H1 (cell line): ENCODE data around the gene PRR23B. TPM values are rescaled to one million over a fixed set of nuclear protein-coding genes. Genes with fewer than 3 reads are reported as not detected.

ENCODE experiments used
- ASH2L ChIP-seq: fragments of 200-600, 300-600 bp; sonication (generic); IDR thresholded peaks from one replicate; pipeline ENCODE4 v1.7.1; 2017; ENCODE audit warnings: low read length
- FOSL1 ChIP-seq: IDR thresholded peaks from 2 replicates; pipeline ENCODE4 v1.6.1; 2011; ENCODE audit warnings: mild to moderate bottlenecking, low read depth, low read length, moderate library complexity; ENCODE audit not compliant: insufficient read depth
- JUND ChIP-seq: IDR thresholded peaks from 2 replicates; pipeline ENCODE4 v1.6.1; 2011; ENCODE audit warnings: mild to moderate bottlenecking, improper control_type of control experiment, low read length
- KDM4A ChIP-seq: IDR thresholded peaks from one replicate; pipeline ENCODE4 v1.7.1; 2012; ENCODE audit warnings: low read depth, mild to moderate bottlenecking, moderate library complexity, low read length, inconsistent platforms; ENCODE audit not compliant: severe bottlenecking
- POLR2AphosphoS5 ChIP-seq: IDR thresholded peaks from 2 replicates; pipeline ENCODE4 v1.6.1; 2011; ENCODE audit warnings: low read depth, low read length
- TEAD4 ChIP-seq: IDR thresholded peaks from 2 replicates; pipeline ENCODE4 v1.6.1; 2012; ENCODE audit warnings: low read depth, low read length, inconsistent platforms, mixed read lengths
- polyA plus RNA-seq, 7 experiments: library from polyadenylated mRNA; depleted of rRNA in 3 of 7; stranded (reverse) in 5 of 7; unstranded in 2 of 7; fragments of >200 nt in 5 of 7; fragments of 200-250 nt in 2 of 7; gene quantifications; 1 replicate in 5 of 7; 2 replicates in 1 of 7; 4 replicates in 1 of 7; pipeline versions ENCODE4 v1.2.1 to v1.2.3, GENCODE V29; 2011 to 2013; ENCODE audit warnings: missing spikeins in 2 of 7, mixed read lengths in 2 of 7
- total RNA-seq: library from RNA; stranded (reverse); fragmentation: NEBNext Ultra II Directional; extraction: Animal tissue kit (Norgen Biotek cat#: 25700); gene quantifications from 2 replicates; pipeline ENCODE4 v1.2.1, GENCODE V29; 2021
- TF ChIP-seq, protein P1 (sequence below): fragments of 300-600 bp; sonication (generic); IDR thresholded peaks from 2 replicates; pipeline ENCODE4 v1.7.1; 2012; ENCODE audit warnings: low read length, moderate library complexity, mild to moderate bottlenecking, inconsistent platforms; ENCODE audit not compliant: insufficient replicate concordance
- TF ChIP-seq, protein P2 (sequence below): IDR thresholded peaks from 2 replicates; pipeline ENCODE4 v1.6.1; 2012; ENCODE audit warnings: inconsistent platforms

The PRR23B gene
- total and polyA plus RNA-seq, 2 of the 8 experiments (the other 6 are each of a cell fraction or from before 2014, with no cell fraction given) = not detected

DNA sequence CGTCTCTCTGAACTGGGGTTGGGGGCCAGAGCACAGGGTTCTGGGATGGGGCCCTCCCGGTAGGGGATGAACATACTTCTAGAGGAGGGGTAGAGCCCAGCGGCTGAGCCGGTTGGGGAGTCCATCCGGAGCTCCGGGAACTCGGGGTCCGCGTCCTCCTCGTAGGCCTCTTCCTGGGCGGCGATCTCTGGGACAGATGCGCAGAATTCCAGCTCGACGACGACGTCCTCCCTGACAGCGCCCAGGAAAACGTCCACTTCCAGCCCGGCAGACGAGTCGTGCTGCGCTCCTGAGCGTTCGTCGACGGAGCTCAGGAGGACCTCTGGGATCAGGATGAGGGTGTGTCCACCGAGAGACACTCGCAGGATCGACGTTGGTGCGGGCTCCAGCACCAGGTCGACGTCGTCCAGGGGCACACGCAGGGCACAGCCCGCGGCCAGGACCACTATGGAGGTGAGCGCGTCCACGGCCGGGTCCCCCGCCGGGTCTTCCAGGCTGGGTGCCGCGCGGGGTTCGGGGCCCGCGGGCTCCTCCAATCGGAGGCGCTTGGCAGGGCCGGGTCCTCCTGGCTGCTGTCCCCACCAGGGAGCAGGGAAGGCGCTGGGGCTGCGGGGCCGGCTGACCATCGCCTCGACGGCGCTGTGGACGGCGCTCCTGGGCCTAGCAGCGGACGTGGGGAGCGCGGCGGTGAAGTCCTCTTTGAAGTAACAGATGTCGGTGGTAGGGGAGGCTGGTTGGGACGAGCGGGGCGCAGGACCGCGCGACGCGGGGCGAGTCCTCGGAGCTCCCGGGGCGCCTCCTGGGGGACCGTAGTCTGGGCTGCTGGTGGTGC lies 474 bp downstream of the PRR23B start (continued):
- TF ChIP-seq, protein P1, sequence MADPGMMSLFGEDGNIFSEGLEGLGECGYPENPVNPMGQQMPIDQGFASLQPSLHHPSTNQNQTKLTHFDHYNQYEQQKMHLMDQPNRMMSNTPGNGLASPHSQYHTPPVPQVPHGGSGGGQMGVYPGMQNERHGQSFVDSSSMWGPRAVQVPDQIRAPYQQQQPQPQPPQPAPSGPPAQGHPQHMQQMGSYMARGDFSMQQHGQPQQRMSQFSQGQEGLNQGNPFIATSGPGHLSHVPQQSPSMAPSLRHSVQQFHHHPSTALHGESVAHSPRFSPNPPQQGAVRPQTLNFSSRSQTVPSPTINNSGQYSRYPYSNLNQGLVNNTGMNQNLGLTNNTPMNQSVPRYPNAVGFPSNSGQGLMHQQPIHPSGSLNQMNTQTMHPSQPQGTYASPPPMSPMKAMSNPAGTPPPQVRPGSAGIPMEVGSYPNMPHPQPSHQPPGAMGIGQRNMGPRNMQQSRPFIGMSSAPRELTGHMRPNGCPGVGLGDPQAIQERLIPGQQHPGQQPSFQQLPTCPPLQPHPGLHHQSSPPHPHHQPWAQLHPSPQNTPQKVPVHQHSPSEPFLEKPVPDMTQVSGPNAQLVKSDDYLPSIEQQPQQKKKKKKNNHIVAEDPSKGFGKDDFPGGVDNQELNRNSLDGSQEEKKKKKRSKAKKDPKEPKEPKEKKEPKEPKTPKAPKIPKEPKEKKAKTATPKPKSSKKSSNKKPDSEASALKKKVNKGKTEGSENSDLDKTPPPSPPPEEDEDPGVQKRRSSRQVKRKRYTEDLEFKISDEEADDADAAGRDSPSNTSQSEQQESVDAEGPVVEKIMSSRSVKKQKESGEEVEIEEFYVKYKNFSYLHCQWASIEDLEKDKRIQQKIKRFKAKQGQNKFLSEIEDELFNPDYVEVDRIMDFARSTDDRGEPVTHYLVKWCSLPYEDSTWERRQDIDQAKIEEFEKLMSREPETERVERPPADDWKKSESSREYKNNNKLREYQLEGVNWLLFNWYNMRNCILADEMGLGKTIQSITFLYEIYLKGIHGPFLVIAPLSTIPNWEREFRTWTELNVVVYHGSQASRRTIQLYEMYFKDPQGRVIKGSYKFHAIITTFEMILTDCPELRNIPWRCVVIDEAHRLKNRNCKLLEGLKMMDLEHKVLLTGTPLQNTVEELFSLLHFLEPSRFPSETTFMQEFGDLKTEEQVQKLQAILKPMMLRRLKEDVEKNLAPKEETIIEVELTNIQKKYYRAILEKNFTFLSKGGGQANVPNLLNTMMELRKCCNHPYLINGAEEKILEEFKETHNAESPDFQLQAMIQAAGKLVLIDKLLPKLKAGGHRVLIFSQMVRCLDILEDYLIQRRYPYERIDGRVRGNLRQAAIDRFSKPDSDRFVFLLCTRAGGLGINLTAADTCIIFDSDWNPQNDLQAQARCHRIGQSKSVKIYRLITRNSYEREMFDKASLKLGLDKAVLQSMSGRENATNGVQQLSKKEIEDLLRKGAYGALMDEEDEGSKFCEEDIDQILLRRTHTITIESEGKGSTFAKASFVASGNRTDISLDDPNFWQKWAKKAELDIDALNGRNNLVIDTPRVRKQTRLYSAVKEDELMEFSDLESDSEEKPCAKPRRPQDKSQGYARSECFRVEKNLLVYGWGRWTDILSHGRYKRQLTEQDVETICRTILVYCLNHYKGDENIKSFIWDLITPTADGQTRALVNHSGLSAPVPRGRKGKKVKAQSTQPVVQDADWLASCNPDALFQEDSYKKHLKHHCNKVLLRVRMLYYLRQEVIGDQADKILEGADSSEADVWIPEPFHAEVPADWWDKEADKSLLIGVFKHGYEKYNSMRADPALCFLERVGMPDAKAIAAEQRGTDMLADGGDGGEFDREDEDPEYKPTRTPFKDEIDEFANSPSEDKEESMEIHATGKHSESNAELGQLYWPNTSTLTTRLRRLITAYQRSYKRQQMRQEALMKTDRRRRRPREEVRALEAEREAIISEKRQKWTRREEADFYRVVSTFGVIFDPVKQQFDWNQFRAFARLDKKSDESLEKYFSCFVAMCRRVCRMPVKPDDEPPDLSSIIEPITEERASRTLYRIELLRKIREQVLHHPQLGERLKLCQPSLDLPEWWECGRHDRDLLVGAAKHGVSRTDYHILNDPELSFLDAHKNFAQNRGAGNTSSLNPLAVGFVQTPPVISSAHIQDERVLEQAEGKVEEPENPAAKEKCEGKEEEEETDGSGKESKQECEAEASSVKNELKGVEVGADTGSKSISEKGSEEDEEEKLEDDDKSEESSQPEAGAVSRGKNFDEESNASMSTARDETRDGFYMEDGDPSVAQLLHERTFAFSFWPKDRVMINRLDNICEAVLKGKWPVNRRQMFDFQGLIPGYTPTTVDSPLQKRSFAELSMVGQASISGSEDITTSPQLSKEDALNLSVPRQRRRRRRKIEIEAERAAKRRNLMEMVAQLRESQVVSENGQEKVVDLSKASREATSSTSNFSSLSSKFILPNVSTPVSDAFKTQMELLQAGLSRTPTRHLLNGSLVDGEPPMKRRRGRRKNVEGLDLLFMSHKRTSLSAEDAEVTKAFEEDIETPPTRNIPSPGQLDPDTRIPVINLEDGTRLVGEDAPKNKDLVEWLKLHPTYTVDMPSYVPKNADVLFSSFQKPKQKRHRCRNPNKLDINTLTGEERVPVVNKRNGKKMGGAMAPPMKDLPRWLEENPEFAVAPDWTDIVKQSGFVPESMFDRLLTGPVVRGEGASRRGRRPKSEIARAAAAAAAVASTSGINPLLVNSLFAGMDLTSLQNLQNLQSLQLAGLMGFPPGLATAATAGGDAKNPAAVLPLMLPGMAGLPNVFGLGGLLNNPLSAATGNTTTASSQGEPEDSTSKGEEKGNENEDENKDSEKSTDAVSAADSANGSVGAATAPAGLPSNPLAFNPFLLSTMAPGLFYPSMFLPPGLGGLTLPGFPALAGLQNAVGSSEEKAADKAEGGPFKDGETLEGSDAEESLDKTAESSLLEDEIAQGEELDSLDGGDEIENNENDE = no peak
- TF ChIP-seq TEAD4 (no peak), FOSL1 (no peak), JUND (no peak), POLR2AphosphoS5 (no peak), KDM4A (no peak), ASH2L (no peak)
- TF ChIP-seq, protein P2, sequence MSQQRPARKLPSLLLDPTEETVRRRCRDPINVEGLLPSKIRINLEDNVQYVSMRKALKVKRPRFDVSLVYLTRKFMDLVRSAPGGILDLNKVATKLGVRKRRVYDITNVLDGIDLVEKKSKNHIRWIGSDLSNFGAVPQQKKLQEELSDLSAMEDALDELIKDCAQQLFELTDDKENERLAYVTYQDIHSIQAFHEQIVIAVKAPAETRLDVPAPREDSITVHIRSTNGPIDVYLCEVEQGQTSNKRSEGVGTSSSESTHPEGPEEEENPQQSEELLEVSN = no peak
